ENCODE results near the gene TRAPPC2L.

Gene TRAPPC2L

DNA sequence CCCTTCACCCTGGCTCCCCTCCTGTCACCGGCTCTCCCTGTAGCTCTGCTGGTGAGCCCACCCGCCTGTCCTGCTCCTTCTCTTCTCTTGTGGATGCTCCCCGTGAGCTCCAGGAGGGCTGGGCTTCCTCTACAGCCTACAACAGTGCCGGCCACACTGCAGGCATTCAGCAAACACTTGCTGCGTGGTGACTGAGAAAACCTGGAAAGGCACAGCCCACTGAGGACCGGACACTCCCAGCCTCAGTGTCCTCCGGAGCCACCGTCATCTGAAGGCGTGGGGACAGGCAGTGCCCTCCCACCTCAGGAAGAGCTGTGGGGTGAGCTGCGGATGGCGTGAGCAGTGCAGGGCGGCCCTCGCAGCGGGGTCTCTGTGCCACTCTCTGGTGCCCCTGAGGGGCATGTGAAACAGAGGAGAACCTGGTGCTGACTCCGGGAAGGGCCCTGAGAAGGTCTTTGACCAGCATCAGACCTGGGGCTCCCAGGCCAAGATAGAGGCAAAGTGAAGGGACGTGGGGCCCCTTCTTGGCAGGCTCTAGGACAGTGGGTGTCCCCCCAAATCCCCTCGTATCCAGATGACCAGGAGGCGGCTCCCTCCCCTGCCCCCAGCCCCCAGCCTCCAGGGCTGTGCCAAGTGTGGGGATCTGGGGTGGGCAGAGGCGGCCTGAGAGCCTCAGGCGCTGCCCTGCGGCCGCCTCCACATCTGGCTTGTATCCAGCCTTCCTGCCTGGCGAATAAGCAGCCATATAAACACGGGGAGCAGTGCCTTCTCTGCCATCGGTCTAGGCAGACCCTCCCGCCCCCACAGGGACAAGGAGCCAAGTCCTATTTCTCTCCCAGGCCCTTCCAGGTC is 53.6 kb downstream of the TRAPPC2L start:
- DNase-seq (ENCODE audit: low read depth): no peak

DNA sequence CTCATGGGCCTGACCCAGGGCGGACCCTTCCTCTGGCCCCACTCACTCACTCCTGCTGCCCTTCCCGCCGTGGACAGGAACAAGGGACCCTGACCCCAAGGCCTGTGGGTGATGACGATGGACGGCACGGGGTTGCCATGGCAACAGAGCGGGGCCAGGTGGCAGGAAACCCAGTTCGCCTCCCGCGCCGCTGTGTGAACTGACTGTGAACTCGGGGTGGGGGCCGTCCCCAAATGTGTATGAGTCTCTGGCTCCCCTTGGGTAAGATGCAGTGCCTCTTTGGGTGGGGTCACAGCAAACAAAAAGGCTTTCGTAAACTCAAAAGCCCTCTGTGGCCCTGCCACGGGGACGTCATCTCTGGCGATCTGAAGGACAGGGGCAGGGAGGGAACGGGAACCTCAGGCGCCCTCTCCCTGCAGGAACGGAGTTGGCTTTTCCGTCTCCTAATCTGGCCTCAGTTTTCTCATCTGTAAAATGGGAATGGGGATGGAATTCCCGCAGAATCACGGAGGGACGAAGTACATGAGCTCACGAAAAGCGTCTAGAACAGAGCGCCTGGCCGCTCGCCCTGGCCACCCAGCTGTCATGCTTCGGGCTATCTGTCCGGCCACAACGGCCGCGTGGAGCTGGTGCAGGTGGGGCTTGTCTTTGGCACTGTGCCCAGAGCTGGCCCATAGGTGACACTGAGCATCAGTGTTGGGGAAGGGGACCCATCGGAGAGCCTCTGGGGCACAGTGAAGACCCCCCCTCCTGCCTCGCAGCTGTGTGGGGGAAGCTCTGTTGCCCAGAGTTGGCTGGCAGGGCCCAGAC is 54.4 kb downstream of the TRAPPC2L start:
- no peak for DNase-seq (ENCODE audit: low read depth)

DNA sequence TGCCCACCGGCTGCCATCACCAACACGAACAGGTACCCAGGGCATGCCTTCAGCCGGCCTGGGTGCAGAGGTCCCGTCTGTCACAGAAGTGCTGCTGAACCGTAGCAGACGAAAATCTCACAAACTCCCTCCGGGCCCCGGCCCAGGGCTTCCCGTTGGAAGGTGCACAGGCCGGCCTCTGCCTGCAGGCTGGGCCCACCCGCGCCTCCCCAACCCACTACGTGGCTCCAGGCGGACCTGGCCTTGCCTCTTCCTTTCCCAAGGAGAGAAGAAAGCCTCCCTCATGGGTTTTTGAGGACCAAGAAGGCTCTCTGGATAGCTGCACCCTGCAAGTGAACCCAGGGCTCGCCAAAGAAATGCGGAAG is 55.0 kb downstream of the TRAPPC2L start:
- DNase-seq (ENCODE audit: low read depth): no peak
